SU-DHL-6 (cell line): Measurements from ENCODE around the gene DNAJA4.

ENCODE experiments used
- H2AFZ ChIP-seq: fragments of 200-600 bp; sonication (generic); 2 replicates; pipeline ENCODE4 v1.6.1; 2014; ENCODE audit warnings: low read depth, mild to moderate bottlenecking, moderate library complexity, mixed read lengths, antibody characterized with exemption, low read length; ENCODE audit not compliant: severe bottlenecking
- H3F3A ChIP-seq: fragments of 200-600 bp; shearing (Covaris generic); 2 replicates; pipeline ENCODE4 v1.6.0; 2016; ENCODE audit warnings: antibody characterized with exemption, mild to moderate bottlenecking; ENCODE audit not compliant: insufficient read depth
- H3K27ac ChIP-seq: fragments of 200-600 bp; sonication (generic); 2 replicates; pipeline ENCODE4 v1.5.1; 2016; ENCODE audit warnings: low read depth, mild to moderate bottlenecking, low read length, moderate library complexity, mixed read lengths
- H3K27me3 ChIP-seq: fragments of 200-600 bp; sonication (generic), shearing (Covaris generic); 2 replicates; pipeline ENCODE4 v1.6.0; 2014; ENCODE audit warnings: mild to moderate bottlenecking, low read length
- H3K36me3 ChIP-seq: fragments of 200-600 bp; sonication (generic); 2 replicates; pipeline ENCODE4 v1.6.1; 2014; ENCODE audit warnings: mild to moderate bottlenecking, low read length, mixed read lengths
- H3K4me2 ChIP-seq: fragments of 300-600, 200-600 bp; shearing (Covaris generic), sonication (generic); 2 replicates; pipeline ENCODE4 v1.6.0; 2014; ENCODE audit warnings: low read length, low read depth, mild to moderate bottlenecking; ENCODE audit not compliant: poor library complexity, severe bottlenecking
- H3K4me3 ChIP-seq: fragments of 200-600 bp; sonication (generic); 2 replicates; pipeline ENCODE4 v1.5.1; 2014; ENCODE audit warnings: antibody characterized with exemption, low read length, mild to moderate bottlenecking, mixed read lengths; ENCODE audit not compliant: insufficient read depth, poor library complexity, severe bottlenecking
- H3K79me2 ChIP-seq: fragments of 200-600 bp; sonication (generic); 2 replicates; pipeline ENCODE4 v1.6.1; 2014; ENCODE audit warnings: mild to moderate bottlenecking, low read length, moderate library complexity; ENCODE audit not compliant: insufficient read depth
- H3K9ac ChIP-seq: fragments of 200-600 bp; sonication (generic); 2 replicates; pipeline ENCODE4 v1.7.0; 2014; ENCODE audit warnings: mild to moderate bottlenecking, low read length
- H3K9me2 ChIP-seq: fragments of 200-600 bp; sonication (generic); replicated peaks from 2 replicates; pipeline ENCODE4 v1.6.1; 2014; ENCODE audit warnings: low read length; ENCODE audit not compliant: insufficient read depth
- H3K9me3 ChIP-seq: fragments of 200-600 bp; sonication (generic); 2 replicates; pipeline ENCODE4 v1.6.1; 2014; ENCODE audit warnings: low read length, mixed read lengths; ENCODE audit not compliant: insufficient read depth
- H4K20me1 ChIP-seq: fragments of 200-600 bp; sonication (generic); 2 replicates; pipeline ENCODE4 v1.6.1; 2014; ENCODE audit warnings: low read depth, mild to moderate bottlenecking, antibody characterized with exemption, low read length, moderate library complexity, mixed read lengths
- CTCF ChIP-seq: fragments of 200-600 bp; sonication (generic); IDR thresholded peaks from one replicate; pipeline ENCODE4 v1.5.1; 2017; ENCODE audit warnings: antibody characterized with exemption, mild to moderate bottlenecking, low read length, moderate library complexity; ENCODE audit not compliant: insufficient read depth, poor library complexity, severe bottlenecking
- EZH2phosphoT487 ChIP-seq: fragments of 200-600 bp; sonication (generic), shearing (Covaris generic); conservative IDR thresholded peaks from 2 replicates; pipeline ENCODE4 v1.6.1; 2018; ENCODE audit warnings: mild to moderate bottlenecking, antibody characterized with exemption, low read length, moderate library complexity, mixed read lengths

DNAJA4 gene

GRCh38 chr15:78255421-78256043, 8.8 kb upstream of the DNAJA4 start:
- Histone ChIP-seq H3K36me3 (no peaks in the 10 kb centered on the region), H3K79me2 (no peaks in the 10 kb centered on the region), H3K27me3 (no peaks in the 10 kb centered on the region), H2AFZ (no peak overlapping the region), H4K20me1 (no peaks in the 10 kb centered on the region), H3K4me3 (no peak overlapping the region), H3K9ac (no peak overlapping the region), H3K9me3 (no peaks in the 10 kb centered on the region), H3K4me2 (no peak overlapping the region), H3F3A (no peaks in the 10 kb centered on the region), H3K9me2 (no peaks in the 10 kb centered on the region), H3K27ac (no peak overlapping the region)
- TF ChIP-seq CTCF: no peak
- TF ChIP-seq EZH2phosphoT487: no peak

DNA sequence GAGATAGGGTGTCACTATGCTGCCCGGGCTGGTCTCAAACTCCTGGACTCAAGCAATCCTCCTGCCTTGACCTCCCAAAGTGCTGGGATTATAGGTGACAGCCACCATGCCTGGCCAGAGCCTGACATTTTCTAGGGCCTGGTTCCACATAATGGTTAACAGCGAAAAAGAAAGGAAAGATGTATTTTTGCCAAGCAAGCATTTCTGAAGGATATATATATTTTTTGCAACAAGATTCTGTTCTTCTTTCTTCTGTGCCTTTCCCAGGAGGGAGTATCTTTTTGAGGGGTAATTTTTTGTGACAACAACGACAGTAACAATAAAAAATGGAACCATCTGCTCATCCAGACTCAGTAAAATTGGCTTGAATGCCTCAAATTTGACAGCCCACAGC, 8.3 kb upstream of the DNAJA4 start:
- H3K9me2 ChIP-seq: no peaks in the 10 kb centered on the region
- no peaks in the 10 kb centered on the region for H3K9me3 ChIP-seq
- no peaks in the 10 kb centered on the region for H3K36me3 ChIP-seq

GRCh38 chr15:78257681-78258080, 6.7 kb upstream of the DNAJA4 start:
- Histone ChIP-seq H4K20me1 (no peaks in the 10 kb centered on the region), H3K79me2 (no peaks in the 10 kb centered on the region), H2AFZ (no peak overlapping the region), H3K9ac (no peak overlapping the region), H3K4me2 (no peak overlapping the region), H3K27ac (no peak overlapping the region), H3K9me2 (no peaks in the 10 kb centered on the region), H3K36me3 (no peaks in the 10 kb centered on the region), H3K27me3 (no peaks in the 10 kb centered on the region), H3K4me3 (no peak overlapping the region), H3F3A (no peaks in the 10 kb centered on the region), H3K9me3 (no peaks in the 10 kb centered on the region)
- TF ChIP-seq CTCF (no peak), EZH2phosphoT487 (no peak)

More for the DNA sequence above, 8.3 kb upstream of the DNAJA4 start:
- Histone ChIP-seq H4K20me1 (no peaks in the 10 kb centered on the region), H3K4me3 (no peak overlapping the region), H2AFZ (no peak overlapping the region), H3K27ac (no peak overlapping the region), H3K4me2 (no peak overlapping the region), H3K79me2 (no peaks in the 10 kb centered on the region), H3K9ac (no peak overlapping the region), H3K27me3 (no peaks in the 10 kb centered on the region), H3F3A (no peaks in the 10 kb centered on the region)
- TF ChIP-seq CTCF: no peak
- TF ChIP-seq EZH2phosphoT487: no peak
